Measurements from ENCODE around the gene GALR3.

The GALR3 gene

GRCh38 chr22:37778370-37779009 lies 44.7 kb upstream of the GALR3 start:
- no peak for TF ChIP-seq CTCF (IDR thresholded peaks at IDR 0.05; ENCODE audit: borderline replicate concordance, control extremely low read depth, extremely low read depth, insufficient read depth, missing control alignments)
- no peak for DNase-seq (ENCODE audit: low spot score)
- in situ Hi-C loops (cut with MboI; ENCODE audit: low sequenced_read_pairs, unreplicated experiment), result no loop called here

- TF ChIP-seq CTCF (IDR thresholded peaks at IDR 0.05; ENCODE audit: borderline replicate concordance, control extremely low read depth, extremely low read depth, insufficient read depth, missing control alignments), result no peak
- DNase-seq (ENCODE audit: low spot score), result no peak
- in situ Hi-C loops (cut with MboI; ENCODE audit: low sequenced_read_pairs, unreplicated experiment), result no loop called here
Measured at GRCh38 chr22:37781434-37782059, 41.6 kb upstream of the GALR3 start.

GRCh38 chr22:37782340-37783168 lies 40.6 kb upstream of the GALR3 start:
- in situ Hi-C loops (cut with MboI; ENCODE audit: low sequenced_read_pairs, unreplicated experiment), result no loop called here
- no peak for TF ChIP-seq CTCF (IDR thresholded peaks at IDR 0.05; ENCODE audit: borderline replicate concordance, control extremely low read depth, extremely low read depth, insufficient read depth, missing control alignments)
- no peak for DNase-seq (ENCODE audit: low spot score)

- in situ Hi-C loops (cut with MboI; ENCODE audit: low sequenced_read_pairs, unreplicated experiment), result no loop called here
- no peak for TF ChIP-seq CTCF (IDR thresholded peaks at IDR 0.05; ENCODE audit: borderline replicate concordance, control extremely low read depth, extremely low read depth, insufficient read depth, missing control alignments)
Measured at GRCh38 chr22:37784829-37785495, 38.2 kb upstream of the GALR3 start.

GRCh38 chr22:37790234-37790633 lies 32.9 kb upstream of the GALR3 start:
- DNase-seq (ENCODE audit: low spot score), result no peak
- in situ Hi-C loops (cut with MboI; ENCODE audit: low sequenced_read_pairs, unreplicated experiment), result no loop called here
- no peak for TF ChIP-seq CTCF (IDR thresholded peaks at IDR 0.05; ENCODE audit: borderline replicate concordance, control extremely low read depth, extremely low read depth, insufficient read depth, missing control alignments)

More at GRCh38 chr22:37784829-37785495, 38.2 kb upstream of the GALR3 start:
- no peak for DNase-seq (ENCODE audit: low spot score)

- in situ Hi-C loops (cut with MboI; ENCODE audit: low sequenced_read_pairs, unreplicated experiment), result no loop called here
- DNase-seq (ENCODE audit: low spot score), result no peak
Measured at GRCh38 chr22:37792494-37792893, 30.7 kb upstream of the GALR3 start.

More at GRCh38 chr22:37792494-37792893, 30.7 kb upstream of the GALR3 start:
- no peak for TF ChIP-seq CTCF (IDR thresholded peaks at IDR 0.05; ENCODE audit: borderline replicate concordance, control extremely low read depth, extremely low read depth, insufficient read depth, missing control alignments)

Data from GM13976 (cell line).